CD14-positive monocyte (primary cell): ENCODE results near the gene POLG2. TPM values are rescaled to one million over a fixed set of nuclear protein-coding genes. Genes with fewer than 3 reads are reported as not detected.
A peak's percentile ranks its signal among the peaks of the same experiment; 100 is the strongest.
"Not testable (repeated sequence)": the region's sequence is repeated elsewhere in the genome, so short reads cannot be mapped to it uniquely, and the experiment has no call there.

ENCODE experiments used
- DNase-seq, 3 donors: peaks; one replicate each; pipeline ENCODE4 v3.0.0-alpha.2; 2011 to 2022
- H2AFZ ChIP-seq: 2 replicates; pipeline ENCODE4 v1.6.0; 2012; ENCODE audit warnings: mild to moderate bottlenecking, low read depth, low read length, inconsistent platforms; ENCODE audit not compliant: insufficient read depth, poor library complexity, severe bottlenecking
- H3K27ac ChIP-seq, 2 donors: 1 replicate in 1 of 2; 2 replicates in 1 of 2; pipeline ENCODE4 v1.5.1; 2012 to 2013; ENCODE audit warnings: low read length in 2 of 2, control low read depth in 1 of 2, inconsistent platforms in 1 of 2, low read depth in 1 of 2, mild to moderate bottlenecking in 1 of 2
- H3K27me3 ChIP-seq, 2 donors: one replicate each; pipeline versions ENCODE4 v1.6.0 to v1.6.1; 2011 to 2013; ENCODE audit warnings: low read length in 2 of 2; ENCODE audit not compliant: control insufficient read depth in 2 of 2, insufficient read depth in 2 of 2
- H3K36me3 ChIP-seq, 2 donors: replicated peaks in 1 of 2; 1 replicate in 1 of 2; 2 replicates in 1 of 2; pipeline versions ENCODE4 v1.5.1 to v1.6.1; 2012 to 2013; ENCODE audit warnings: low read length in 2 of 2, control low read depth in 1 of 2, inconsistent platforms in 1 of 2, mild to moderate bottlenecking in 1 of 2; ENCODE audit not compliant: insufficient read depth in 2 of 2, control insufficient read depth in 1 of 2
- H3K4me1 ChIP-seq, 2 donors: 1 replicate in 1 of 2; 2 replicates in 1 of 2; pipeline versions ENCODE4 v1.5.1 to v1.6.1; 2012 to 2013; ENCODE audit warnings: low read length in 2 of 2, control low read depth in 1 of 2, inconsistent platforms in 1 of 2, mild to moderate bottlenecking in 1 of 2, moderate library complexity in 1 of 2; ENCODE audit not compliant: insufficient read depth in 2 of 2, control insufficient read depth in 1 of 2
- H3K4me2 ChIP-seq: replicated peaks from 2 replicates; pipeline ENCODE3; 2012; ENCODE audit warnings: low read length, moderate library complexity, mild to moderate bottlenecking; ENCODE audit not compliant: poor library complexity, severe bottlenecking; ENCODE audit errors: extremely low read depth
- H3K4me3 ChIP-seq, 3 experiments: fragments of 200-600 bp in 1 of 3; sonication (generic) in 1 of 3; replicated peaks in 1 of 3; 1 replicate in 2 of 3; 2 replicates in 1 of 3; pipeline ENCODE4 v1.5.1; 2011 to 2013; ENCODE audit warnings: low read length in 3 of 3, mild to moderate bottlenecking in 3 of 3, control low read depth in 2 of 3, low read depth in 2 of 3, inconsistent platforms in 1 of 3, moderate library complexity in 1 of 3
- H3K79me2 ChIP-seq: 2 replicates; pipeline ENCODE4 v1.6.0; 2012; ENCODE audit warnings: mild to moderate bottlenecking, control low read depth, inconsistent platforms, low read length, moderate library complexity; ENCODE audit not compliant: insufficient read depth
- H3K9ac ChIP-seq: 2 replicates; pipeline ENCODE4 v1.6.0; 2017; ENCODE audit warnings: low read length, mild to moderate bottlenecking; ENCODE audit not compliant: insufficient read depth, poor library complexity, severe bottlenecking
- H3K9me3 ChIP-seq, 2 donors: replicated peaks in 1 of 2; 1 replicate in 1 of 2; 2 replicates in 1 of 2; pipeline versions ENCODE4 v1.5.1 to v1.6.1; 2012 to 2013; ENCODE audit warnings: low read length in 2 of 2, control low read depth in 1 of 2; ENCODE audit not compliant: control insufficient read depth in 1 of 2, insufficient read depth in 1 of 2
- H4K20me1 ChIP-seq: 2 replicates; pipeline ENCODE4 v1.6.0; 2012; ENCODE audit warnings: mild to moderate bottlenecking, low read length, control low read depth, moderate library complexity; ENCODE audit not compliant: insufficient read depth
- H3K27ac Mint-ChIP-seq, 7 donors: one replicate each; pipeline ENCODE4 v1.8.0; 2020; ENCODE audit warnings: mild to moderate bottlenecking in 7 of 7, mixed read lengths in 7 of 7, moderate library complexity in 6 of 7, inconsistent platforms in 2 of 7
- H3K27me3 Mint-ChIP-seq, 3 donors: one replicate each; pipeline ENCODE4 v1.8.0; 2021 to 2022; ENCODE audit warnings: low read depth in 3 of 3, mild to moderate bottlenecking in 3 of 3, mixed read lengths in 3 of 3, moderate library complexity in 3 of 3, inconsistent platforms in 1 of 3
- H3K36me3 Mint-ChIP-seq, 2 donors: one replicate each; pipeline ENCODE4 v1.8.0; 2020; ENCODE audit warnings: mixed read lengths in 2 of 2, inconsistent platforms in 1 of 2, mild to moderate bottlenecking in 1 of 2
- H3K4me1 Mint-ChIP-seq: one replicate; pipeline ENCODE4 v1.8.0; 2020; ENCODE audit warnings: mild to moderate bottlenecking, mixed read lengths
- H3K4me3 Mint-ChIP-seq, 2 donors: one replicate each; pipeline ENCODE4 v1.8.0; 2020; ENCODE audit warnings: mild to moderate bottlenecking in 2 of 2, mixed read lengths in 2 of 2, moderate library complexity in 1 of 2
- H3K9me3 Mint-ChIP-seq, 7 donors: one replicate each; pipeline ENCODE4 v1.8.0; 2020 to 2022; ENCODE audit warnings: mixed read lengths in 7 of 7, mild to moderate bottlenecking in 6 of 7, moderate library complexity in 6 of 7, inconsistent platforms in 2 of 7
- WGBS: methylation state at CpG from one replicate; pipeline ENCODE4 v1.1.5; 2013; ENCODE audit warnings: missing lambda C conversion rate; ENCODE audit not compliant: insufficient coverage; 5-methylcytosine and 5-hydroxymethylcytosine counted together
- intact Hi-C, 2 donors: fragments of 100-400 bp; cut with micrococcal nuclease; formaldehyde crosslinking; loops; one replicate each; pipeline versions ENCODE4 v1.15.0 to v1.15.1; 2023
- polyA plus RNA-seq, 3 donors: library from polyadenylated mRNA; depleted of rRNA in 1 of 3; unstranded in 2 of 3; stranded (reverse) in 1 of 3; fragments of 300-500 nt in 2 of 3; fragments of >200 nt in 1 of 3; fragmentation: Illumina TruSeq in 2 of 3; gene quantifications; 1 replicate in 2 of 3; 2 replicates in 1 of 3; pipeline ENCODE4 v1.2.3, GENCODE V29; 2012 to 2021
- TF ChIP-seq, protein P1 (sequence below): fragments of 200-600 bp; IDR thresholded peaks from one replicate; pipeline ENCODE4 v1.8.0; 2022; ENCODE audit warnings: antibody characterized with exemption, mild to moderate bottlenecking

The POLG2 gene
- polyA plus RNA-seq, 3 donors: 0.85 to 15.8 (median 1.7) TPM

DNA sequence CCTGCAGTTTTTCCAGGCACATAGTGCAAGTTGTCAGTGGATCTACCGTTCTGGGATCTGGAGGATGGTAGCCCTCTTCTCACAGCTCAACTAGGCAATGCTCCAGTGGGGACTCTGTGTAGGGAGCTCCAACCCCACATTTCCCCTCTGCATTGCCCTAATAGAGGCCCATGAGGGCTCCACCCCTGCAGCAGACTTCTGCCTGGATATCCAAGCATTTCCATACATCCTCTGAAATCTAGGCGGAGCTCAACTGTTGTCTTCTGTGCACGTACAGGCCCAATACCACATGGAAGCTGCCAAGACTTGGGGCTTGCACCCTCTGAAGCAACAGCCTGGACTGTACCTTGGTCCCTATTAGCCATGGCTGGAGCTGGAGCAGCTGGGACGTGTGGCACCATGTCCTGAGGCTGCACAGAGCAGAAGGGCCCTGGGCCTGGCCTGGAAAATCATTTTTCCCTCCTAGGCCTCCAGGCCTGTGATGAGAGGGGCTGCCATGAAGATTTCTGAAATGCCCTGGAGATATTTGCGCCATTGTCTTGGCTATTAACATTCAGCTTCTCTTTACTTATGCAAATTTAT, 58.8 kb downstream of the POLG2 start:
- peaks cover 27% of the 10 kb centered on the region for H3K4me1 Mint-ChIP-seq
- H3K4me2 ChIP-seq: no peak overlapping the region
- intact Hi-C loops: no loop called here
- H3K27ac Mint-ChIP-seq: peak overlapping the region in 1 of 7 donors; percentile 6
- peaks cover 32 to 59% (median 52%) of the 10 kb centered on the region in 7 donors for H3K9me3 Mint-ChIP-seq
- no peaks in the 10 kb centered on the region for H3K79me2 ChIP-seq
- no peaks in the 10 kb centered on the region for H3K27me3 Mint-ChIP-seq
- no peaks in the 10 kb centered on the region for H3K36me3 ChIP-seq
- peak overlapping the region in 1 of 3 experiments; percentile 20 for H3K4me3 ChIP-seq
- peaks cover 24 to 27% of the 10 kb centered on the region in 2 donors for H3K4me1 ChIP-seq
- no peak overlapping the region for H3K9ac ChIP-seq
- no peak overlapping the region for H2AFZ ChIP-seq
- no peaks in the 10 kb centered on the region for H3K27me3 ChIP-seq
- no peak overlapping the region for H3K27ac ChIP-seq
- peaks cover 30 to 51% of the 10 kb centered on the region in 2 donors for H3K9me3 ChIP-seq
- DNase-seq: no peak
- TF ChIP-seq, protein P1, sequence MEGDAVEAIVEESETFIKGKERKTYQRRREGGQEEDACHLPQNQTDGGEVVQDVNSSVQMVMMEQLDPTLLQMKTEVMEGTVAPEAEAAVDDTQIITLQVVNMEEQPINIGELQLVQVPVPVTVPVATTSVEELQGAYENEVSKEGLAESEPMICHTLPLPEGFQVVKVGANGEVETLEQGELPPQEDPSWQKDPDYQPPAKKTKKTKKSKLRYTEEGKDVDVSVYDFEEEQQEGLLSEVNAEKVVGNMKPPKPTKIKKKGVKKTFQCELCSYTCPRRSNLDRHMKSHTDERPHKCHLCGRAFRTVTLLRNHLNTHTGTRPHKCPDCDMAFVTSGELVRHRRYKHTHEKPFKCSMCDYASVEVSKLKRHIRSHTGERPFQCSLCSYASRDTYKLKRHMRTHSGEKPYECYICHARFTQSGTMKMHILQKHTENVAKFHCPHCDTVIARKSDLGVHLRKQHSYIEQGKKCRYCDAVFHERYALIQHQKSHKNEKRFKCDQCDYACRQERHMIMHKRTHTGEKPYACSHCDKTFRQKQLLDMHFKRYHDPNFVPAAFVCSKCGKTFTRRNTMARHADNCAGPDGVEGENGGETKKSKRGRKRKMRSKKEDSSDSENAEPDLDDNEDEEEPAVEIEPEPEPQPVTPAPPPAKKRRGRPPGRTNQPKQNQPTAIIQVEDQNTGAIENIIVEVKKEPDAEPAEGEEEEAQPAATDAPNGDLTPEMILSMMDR: no peak
- no peak overlapping the region for H3K4me3 Mint-ChIP-seq
- no peaks in the 10 kb centered on the region for H4K20me1 ChIP-seq
- peaks cover 10 to 22% of the 10 kb centered on the region in 2 donors for H3K36me3 Mint-ChIP-seq
- 100% methylated on average over 3 of the region's 5 CpGs for WGBS

DNA sequence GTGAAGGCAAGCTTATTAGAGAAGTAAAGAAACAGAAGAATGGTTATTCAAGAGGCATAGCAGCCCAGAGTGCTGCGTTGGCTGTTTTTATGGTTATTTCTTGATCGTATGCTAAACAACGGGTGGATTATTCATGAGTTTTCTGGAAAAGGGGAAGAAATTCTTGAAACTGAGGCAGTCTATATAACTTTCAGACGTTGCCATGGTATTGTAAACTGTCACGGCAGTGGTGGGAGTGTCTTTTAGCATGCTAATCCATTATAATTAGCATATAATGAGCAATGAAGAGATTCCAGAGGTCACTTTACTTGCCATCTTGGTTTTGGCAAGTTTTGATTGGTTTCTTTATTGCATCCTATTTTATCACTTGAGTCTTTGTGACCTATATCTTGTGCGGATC, 65.3 kb downstream of the POLG2 start:
- no peaks in the 10 kb centered on the region for H3K36me3 Mint-ChIP-seq
- Histone ChIP-seq H3K79me2 (no peaks in the 10 kb centered on the region), H3K27me3 (no peaks in the 10 kb centered on the region), H3K4me1 (no peaks in the 10 kb centered on the region), H3K4me3 (no peak overlapping the region), H3K9ac (no peak overlapping the region), H3K4me2 (no peak overlapping the region), H2AFZ (no peak overlapping the region), H3K9me3 (peaks cover 0 to 14% of the 10 kb centered on the region in 2 donors), H3K36me3 (no peaks in the 10 kb centered on the region), H4K20me1 (no peaks in the 10 kb centered on the region), H3K27ac (no peak overlapping the region)
- no peaks in the 10 kb centered on the region for H3K27me3 Mint-ChIP-seq
- intact Hi-C loops: no loop called here
- no peak for DNase-seq
- WGBS: 100% methylated on average over 1 of the region's 6 CpGs
- H3K9me3 Mint-ChIP-seq: peaks cover 2 to 18% (median 11%) of the 10 kb centered on the region in 7 donors
- TF ChIP-seq, protein P1: no peak
- no peak overlapping the region for H3K4me3 Mint-ChIP-seq
- peaks cover 5% of the 10 kb centered on the region for H3K4me1 Mint-ChIP-seq
- H3K27ac Mint-ChIP-seq: no peak overlapping the region

DNA sequence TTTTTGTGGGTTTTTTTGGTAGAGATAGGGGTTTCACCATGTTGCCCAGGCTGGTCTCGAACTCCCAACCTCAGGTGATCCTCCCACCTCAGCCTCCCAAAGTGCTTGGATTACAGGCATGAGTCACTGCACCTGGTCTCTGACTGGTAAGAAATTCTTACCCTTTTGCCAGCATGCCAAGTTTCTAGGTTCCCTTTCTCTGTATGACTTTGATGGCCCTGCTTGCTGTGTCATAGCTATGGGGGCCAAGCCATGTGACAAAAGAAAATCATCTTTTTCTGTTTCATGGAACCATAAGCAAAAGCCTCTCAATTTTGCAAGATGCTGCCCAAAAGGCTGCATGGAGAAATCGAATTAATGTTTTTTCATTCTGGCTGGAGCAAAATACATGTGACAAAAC, 66.8 kb downstream of the POLG2 start:
- H3K36me3 ChIP-seq, H3K27me3 Mint-ChIP-seq, H3K4me3 ChIP-seq, H3K27ac Mint-ChIP-seq, H3K36me3 Mint-ChIP-seq, H3K9ac ChIP-seq, H3K27ac ChIP-seq, H4K20me1 ChIP-seq, H3K4me3 Mint-ChIP-seq, intact Hi-C loops, H3K27me3 ChIP-seq, H3K4me1 ChIP-seq, H3K4me2 ChIP-seq, H3K9me3 ChIP-seq, H3K79me2 ChIP-seq, H3K4me1 Mint-ChIP-seq, H3K9me3 Mint-ChIP-seq: not testable (repeated sequence)
- DNase-seq: peak in 1 of 3 donors; percentile 19
- H2AFZ ChIP-seq: peak overlapping the region; percentile 50
- WGBS: 100% methylated on average over 1 of the region's 2 CpGs
